ENCODE measurements around the gene AP1M1.

AP1M1 gene

GRCh38 chr19:16229322-16229641 is 31.6 kb downstream of the AP1M1 start (continued):
- TF ChIP-seq TCF4 (CRISPR knock-in tag; IDR thresholded peaks at IDR 0.05; ENCODE audit: borderline replicate concordance) (no peak), ZNF70 (CRISPR knock-in tag; IDR thresholded peaks at IDR 0.05) (no peak), RARB (CRISPR knock-in tag; IDR thresholded peaks at IDR 0.05) (no peak)

DNA sequence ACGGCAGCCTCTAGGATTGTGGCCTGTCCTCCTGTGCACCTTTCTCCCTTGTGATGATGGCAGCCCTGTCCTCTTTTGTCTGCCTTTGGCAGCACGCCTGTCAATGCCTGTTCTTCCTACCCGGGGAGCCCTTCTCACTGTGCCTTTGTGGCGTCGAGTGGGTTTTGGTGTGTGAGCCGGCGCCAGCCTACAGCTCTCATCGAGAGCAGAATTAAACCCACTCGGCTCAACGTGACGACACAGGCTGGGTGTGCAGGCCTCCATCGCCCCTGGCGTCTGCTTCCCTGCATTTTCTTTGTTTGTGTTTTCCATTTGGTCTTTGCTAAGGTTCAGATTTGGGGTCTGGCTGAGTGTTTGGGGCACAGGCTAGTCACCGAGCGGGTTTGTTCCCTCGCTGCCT is 34.4 kb downstream of the AP1M1 start:
- TF ChIP-seq RARB (CRISPR knock-in tag; IDR thresholded peaks at IDR 0.05) (no peak), TCF4 (CRISPR knock-in tag; IDR thresholded peaks at IDR 0.05; ENCODE audit: borderline replicate concordance) (no peak), ZC3H10 (CRISPR knock-in tag; IDR thresholded peaks at IDR 0.05) (no peak)
- ATAC-seq, result no peak

DNA sequence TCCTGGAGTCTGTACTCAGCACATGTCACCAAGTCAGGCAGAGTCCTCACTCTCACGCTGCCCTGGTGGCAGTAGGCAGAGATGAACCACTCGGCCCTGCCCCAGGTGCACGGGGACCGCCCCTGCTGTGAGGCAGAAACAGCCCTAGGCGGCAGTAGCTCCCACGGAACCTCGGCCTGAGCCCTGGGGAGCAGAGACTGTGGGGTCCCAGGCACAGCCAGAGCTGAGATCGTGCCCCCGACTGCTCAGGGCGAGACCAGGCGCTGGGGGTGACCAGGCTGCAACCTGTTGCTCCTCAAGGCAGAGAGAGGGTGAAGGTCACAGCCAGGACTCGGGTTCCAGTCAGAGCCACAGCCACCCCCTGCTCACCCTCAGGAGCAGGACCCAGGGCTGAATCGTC is 34.9 kb downstream of the AP1M1 start:
- ATAC-seq, result no peak
- TF ChIP-seq PATZ1 (CRISPR knock-in tag; IDR thresholded peaks at IDR 0.05; ENCODE audit: borderline replicate concordance) (no peak), ZFP30 (CRISPR knock-in tag; IDR thresholded peaks at IDR 0.05) (no peak), BACH2 (CRISPR knock-in tag; IDR thresholded peaks at IDR 0.05; ENCODE audit: borderline replicate concordance) (no peak), CSDC2 (CRISPR knock-in tag; IDR thresholded peaks at IDR 0.05) (no peak), ZNF565 (CRISPR knock-in tag; conservative IDR thresholded peaks at IDR 0.05; ENCODE audit: low read depth) (no peak), ZFP3 (CRISPR knock-in tag; IDR thresholded peaks at IDR 0.05) (no peak), ZNF70 (CRISPR knock-in tag; IDR thresholded peaks at IDR 0.05) (no peak), RARB (CRISPR knock-in tag; IDR thresholded peaks at IDR 0.05) (no peak), ZNF8 (CRISPR knock-in tag; IDR thresholded peaks at IDR 0.05) (no peak), ISL1 (CRISPR knock-in tag; IDR thresholded peaks at IDR 0.05) (no peak), ESRRG (CRISPR knock-in tag; IDR thresholded peaks at IDR 0.05) (no peak)
- TF ChIP-seq, protein P1, sequence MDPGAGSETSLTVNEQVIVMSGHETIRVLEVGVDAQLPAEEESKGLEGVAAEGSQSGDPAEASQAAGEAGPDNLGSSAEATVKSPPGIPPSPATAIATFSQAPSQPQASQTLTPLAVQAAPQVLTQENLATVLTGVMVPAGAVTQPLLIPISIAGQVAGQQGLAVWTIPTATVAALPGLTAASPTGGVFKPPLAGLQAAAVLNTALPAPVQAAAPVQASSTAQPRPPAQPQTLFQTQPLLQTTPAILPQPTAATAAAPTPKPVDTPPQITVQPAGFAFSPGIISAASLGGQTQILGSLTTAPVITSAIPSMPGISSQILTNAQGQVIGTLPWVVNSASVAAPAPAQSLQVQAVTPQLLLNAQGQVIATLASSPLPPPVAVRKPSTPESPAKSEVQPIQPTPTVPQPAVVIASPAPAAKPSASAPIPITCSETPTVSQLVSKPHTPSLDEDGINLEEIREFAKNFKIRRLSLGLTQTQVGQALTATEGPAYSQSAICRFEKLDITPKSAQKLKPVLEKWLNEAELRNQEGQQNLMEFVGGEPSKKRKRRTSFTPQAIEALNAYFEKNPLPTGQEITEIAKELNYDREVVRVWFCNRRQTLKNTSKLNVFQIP (CRISPR knock-in tag; IDR thresholded peaks at IDR 0.05; ENCODE audit: borderline replicate concordance, low read depth), result no peak
- TF ChIP-seq, protein P2, sequence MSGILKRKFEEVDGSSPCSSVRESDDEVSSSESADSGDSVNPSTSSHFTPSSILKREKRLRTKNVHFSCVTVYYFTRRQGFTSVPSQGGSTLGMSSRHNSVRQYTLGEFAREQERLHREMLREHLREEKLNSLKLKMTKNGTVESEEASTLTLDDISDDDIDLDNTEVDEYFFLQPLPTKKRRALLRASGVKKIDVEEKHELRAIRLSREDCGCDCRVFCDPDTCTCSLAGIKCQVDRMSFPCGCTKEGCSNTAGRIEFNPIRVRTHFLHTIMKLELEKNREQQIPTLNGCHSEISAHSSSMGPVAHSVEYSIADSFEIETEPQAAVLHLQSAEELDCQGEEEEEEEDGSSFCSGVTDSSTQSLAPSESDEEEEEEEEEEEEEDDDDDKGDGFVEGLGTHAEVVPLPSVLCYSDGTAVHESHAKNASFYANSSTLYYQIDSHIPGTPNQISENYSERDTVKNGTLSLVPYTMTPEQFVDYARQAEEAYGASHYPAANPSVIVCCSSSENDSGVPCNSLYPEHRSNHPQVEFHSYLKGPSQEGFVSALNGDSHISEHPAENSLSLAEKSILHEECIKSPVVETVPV (CRISPR knock-in tag; IDR thresholded peaks at IDR 0.05), result no peak
- TF ChIP-seq, protein P3, sequence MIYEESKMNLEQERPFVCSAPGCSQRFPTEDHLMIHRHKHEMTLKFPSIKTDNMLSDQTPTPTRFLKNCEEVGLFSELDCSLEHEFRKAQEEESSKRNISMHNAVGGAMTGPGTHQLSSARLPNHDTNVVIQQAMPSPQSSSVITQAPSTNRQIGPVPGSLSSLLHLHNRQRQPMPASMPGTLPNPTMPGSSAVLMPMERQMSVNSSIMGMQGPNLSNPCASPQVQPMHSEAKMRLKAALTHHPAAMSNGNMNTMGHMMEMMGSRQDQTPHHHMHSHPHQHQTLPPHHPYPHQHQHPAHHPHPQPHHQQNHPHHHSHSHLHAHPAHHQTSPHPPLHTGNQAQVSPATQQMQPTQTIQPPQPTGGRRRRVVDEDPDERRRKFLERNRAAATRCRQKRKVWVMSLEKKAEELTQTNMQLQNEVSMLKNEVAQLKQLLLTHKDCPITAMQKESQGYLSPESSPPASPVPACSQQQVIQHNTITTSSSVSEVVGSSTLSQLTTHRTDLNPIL (CRISPR knock-in tag; IDR thresholded peaks at IDR 0.05; ENCODE audit: low read depth), result no peak
- TF ChIP-seq, protein P4, sequence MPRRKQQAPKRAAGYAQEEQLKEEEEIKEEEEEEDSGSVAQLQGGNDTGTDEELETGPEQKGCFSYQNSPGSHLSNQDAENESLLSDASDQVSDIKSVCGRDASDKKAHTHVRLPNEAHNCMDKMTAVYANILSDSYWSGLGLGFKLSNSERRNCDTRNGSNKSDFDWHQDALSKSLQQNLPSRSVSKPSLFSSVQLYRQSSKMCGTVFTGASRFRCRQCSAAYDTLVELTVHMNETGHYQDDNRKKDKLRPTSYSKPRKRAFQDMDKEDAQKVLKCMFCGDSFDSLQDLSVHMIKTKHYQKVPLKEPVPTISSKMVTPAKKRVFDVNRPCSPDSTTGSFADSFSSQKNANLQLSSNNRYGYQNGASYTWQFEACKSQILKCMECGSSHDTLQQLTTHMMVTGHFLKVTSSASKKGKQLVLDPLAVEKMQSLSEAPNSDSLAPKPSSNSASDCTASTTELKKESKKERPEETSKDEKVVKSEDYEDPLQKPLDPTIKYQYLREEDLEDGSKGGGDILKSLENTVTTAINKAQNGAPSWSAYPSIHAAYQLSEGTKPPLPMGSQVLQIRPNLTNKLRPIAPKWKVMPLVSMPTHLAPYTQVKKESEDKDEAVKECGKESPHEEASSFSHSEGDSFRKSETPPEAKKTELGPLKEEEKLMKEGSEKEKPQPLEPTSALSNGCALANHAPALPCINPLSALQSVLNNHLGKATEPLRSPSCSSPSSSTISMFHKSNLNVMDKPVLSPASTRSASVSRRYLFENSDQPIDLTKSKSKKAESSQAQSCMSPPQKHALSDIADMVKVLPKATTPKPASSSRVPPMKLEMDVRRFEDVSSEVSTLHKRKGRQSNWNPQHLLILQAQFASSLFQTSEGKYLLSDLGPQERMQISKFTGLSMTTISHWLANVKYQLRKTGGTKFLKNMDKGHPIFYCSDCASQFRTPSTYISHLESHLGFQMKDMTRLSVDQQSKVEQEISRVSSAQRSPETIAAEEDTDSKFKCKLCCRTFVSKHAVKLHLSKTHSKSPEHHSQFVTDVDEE (CRISPR knock-in tag; IDR thresholded peaks at IDR 0.05), result no peak

- no peak for ATAC-seq
- no peak for TF ChIP-seq OSR1 (CRISPR knock-in tag; IDR thresholded peaks at IDR 0.05)
- no peak for TF ChIP-seq ZNF70 (CRISPR knock-in tag; IDR thresholded peaks at IDR 0.05)
- no peak for TF ChIP-seq ZC3H10 (CRISPR knock-in tag; IDR thresholded peaks at IDR 0.05)
- TF ChIP-seq ZFP30 (CRISPR knock-in tag; IDR thresholded peaks at IDR 0.05), result no peak
- no peak for TF ChIP-seq TOX (CRISPR knock-in tag; IDR thresholded peaks at IDR 0.05; ENCODE audit: borderline replicate concordance)
- no peak for TF ChIP-seq ISL1 (CRISPR knock-in tag; IDR thresholded peaks at IDR 0.05)
- TF ChIP-seq ESRRG (CRISPR knock-in tag; IDR thresholded peaks at IDR 0.05), result no peak
- TF ChIP-seq ARNTL (CRISPR knock-in tag; IDR thresholded peaks at IDR 0.05; ENCODE audit: borderline replicate concordance, low read depth), result no peak
These were observed 35.5 kb downstream of the AP1M1 start for GRCh38 chr19:16233081-16233776.
